ENCODE data around the gene SORBS1. TPM values are rescaled to one million over a fixed set of nuclear protein-coding genes. Genes with fewer than 3 reads are reported as not detected.

Gene SORBS1
- total and polyA plus RNA-seq, 2 of the 13 experiments (the other 11 are each of a cell fraction or from before 2014, with no cell fraction given): 16.8 to 39.8 TPM

GRCh38 chr10:95475827-95476468 is 85.2 kb downstream of the SORBS1 start (continued):
- TF ChIP-seq TFDP1 (CRISPR knock-in tag; IDR thresholded peaks at IDR 0.05; ENCODE audit: borderline replicate concordance) (peak; percentile 43; the same call in 1 of the 2 replicates), KDM6A (CRISPR knock-in tag; IDR thresholded peaks at IDR 0.05; ENCODE audit: low read depth) (peak; percentile 88), ZNF510 (CRISPR knock-in tag; IDR thresholded peaks at IDR 0.05; ENCODE audit: low read depth) (0 out of 2 replicates have a peak, but pooled peaks have one; percentile 47), ZNF850 (CRISPR knock-in tag; conservative IDR thresholded peaks at IDR 0.05) (no peak), HDAC1 (CRISPR knock-in tag; IDR thresholded peaks at IDR 0.05) (peak; percentile 74), LCORL (IDR thresholded peaks at IDR 0.05) (no peak), LCORL (CRISPR knock-in tag; IDR thresholded peaks at IDR 0.05) (peak; percentile 78), CREB1 (IDR thresholded peaks at IDR 0.05) (no peak), CREB1 (CRISPR knock-in tag; IDR thresholded peaks at IDR 0.05) (peak; percentile 69), BCLAF1 (IDR thresholded peaks at IDR 0.05) (no peak), ETV5 (CRISPR knock-in tag; IDR thresholded peaks at IDR 0.05; ENCODE audit: borderline replicate concordance) (peak; percentile 53; the same call in 1 of the 2 replicates), ZNF207 (IDR thresholded peaks at IDR 0.05; ENCODE audit: borderline replicate concordance) (no peak), ZNF782 (CRISPR knock-in tag; IDR thresholded peaks at IDR 0.05; ENCODE audit: borderline replicate concordance) (no peak), ZNF7 (CRISPR knock-in tag; IDR thresholded peaks at IDR 0.05) (no peak), NR2C2 (CRISPR knock-in tag; IDR thresholded peaks at IDR 0.05; ENCODE audit: borderline replicate concordance) (peak; percentile 48; the same call in 1 of the 2 replicates), ZNF143 (CRISPR knock-in tag; IDR thresholded peaks at IDR 0.05) (0 out of 2 replicates have a peak, but pooled peaks have one; percentile 22), SOX13 (IDR thresholded peaks at IDR 0.05) (no peak), SOX13 (CRISPR knock-in tag; conservative IDR thresholded peaks at IDR 0.05 in 1 of 2, IDR thresholded peaks at IDR 0.05 in 1 of 2) (peak in 1 of 2 experiments; percentile 87; a peak in 2 of 4 replicates), SNAPC5 (CRISPR knock-in tag; IDR thresholded peaks at IDR 0.05; ENCODE audit: borderline replicate concordance) (no peak), DRAP1 (CRISPR knock-in tag; IDR thresholded peaks at IDR 0.05) (peak; percentile 61; the same call in 1 of the 2 replicates), ISL2 (CRISPR knock-in tag; IDR thresholded peaks at IDR 0.05) (peak; percentile 97), ZNF414 (CRISPR knock-in tag; IDR thresholded peaks at IDR 0.05) (0 out of 2 replicates have a peak, but pooled peaks have one; percentile 81), ZNF136 (CRISPR knock-in tag; IDR thresholded peaks at IDR 0.05; ENCODE audit: low read depth) (no peak), MIXL1 (CRISPR knock-in tag; IDR thresholded peaks at IDR 0.05) (peak; percentile 89), E2F5 (CRISPR knock-in tag; conservative IDR thresholded peaks at IDR 0.05) (no peak)
